ENCODE data around the gene KLHL1.

KLHL1 gene

GRCh38 chr13:69681722-69682121 is 426.5 kb downstream of the KLHL1 start:
- no peaks in the 10 kb centered on the region for H3K27me3 ChIP-seq (ENCODE audit: insufficient read depth, poor library complexity, severe bottlenecking)
- no peak for DNase-seq (ENCODE audit: low read depth in 1 of 2, low spot score in 1 of 2)
- H3K4me3 ChIP-seq (replicated peaks; ENCODE audit: insufficient read depth, low read length): no peak overlapping the region
- TF ChIP-seq SPI1 (IDR thresholded peaks at IDR 0.05; ENCODE audit: borderline replicate concordance, low read depth) (no peak), REST (IDR thresholded peaks at IDR 0.05; ENCODE audit: insufficient replicate concordance, low read depth) (no peak), CTCF (IDR thresholded peaks at IDR 0.05; ENCODE audit: insufficient read depth, low read length) (no peak), POLR2AphosphoS5 (IDR thresholded peaks at IDR 0.05; ENCODE audit: low read depth) (no peak), GABPA (IDR thresholded peaks at IDR 0.05; ENCODE audit: low read depth) (no peak)
- H3K27ac ChIP-seq (replicated peaks): no peak overlapping the region

GRCh38 chr13:69677343-69677742 is 430.9 kb downstream of the KLHL1 start:
- Histone ChIP-seq H3K4me3 (replicated peaks; ENCODE audit: insufficient read depth, low read length) (no peak overlapping the region), H3K27me3 (ENCODE audit: insufficient read depth, poor library complexity, severe bottlenecking) (no peaks in the 10 kb centered on the region), H3K27ac (replicated peaks) (no peak overlapping the region)
- no peak for DNase-seq (ENCODE audit: low read depth in 1 of 2, low spot score in 1 of 2)
- TF ChIP-seq REST (IDR thresholded peaks at IDR 0.05; ENCODE audit: insufficient replicate concordance, low read depth) (no peak), SPI1 (IDR thresholded peaks at IDR 0.05; ENCODE audit: borderline replicate concordance, low read depth) (no peak), GABPA (IDR thresholded peaks at IDR 0.05; ENCODE audit: low read depth) (no peak), CTCF (IDR thresholded peaks at IDR 0.05; ENCODE audit: insufficient read depth, low read length) (no peak), POLR2AphosphoS5 (IDR thresholded peaks at IDR 0.05; ENCODE audit: low read depth) (no peak)

GRCh38 chr13:69676286-69676685 is 432.0 kb downstream of the KLHL1 start:
- Histone ChIP-seq H3K4me3 (replicated peaks; ENCODE audit: insufficient read depth, low read length) (no peak overlapping the region), H3K27ac (replicated peaks) (no peak overlapping the region), H3K27me3 (ENCODE audit: insufficient read depth, poor library complexity, severe bottlenecking) (no peaks in the 10 kb centered on the region)
- no peak for TF ChIP-seq SPI1 (IDR thresholded peaks at IDR 0.05; ENCODE audit: borderline replicate concordance, low read depth)
- TF ChIP-seq CTCF (IDR thresholded peaks at IDR 0.05; ENCODE audit: insufficient read depth, low read length): no peak
- no peak for TF ChIP-seq REST (IDR thresholded peaks at IDR 0.05; ENCODE audit: insufficient replicate concordance, low read depth)
- no peak for TF ChIP-seq POLR2AphosphoS5 (IDR thresholded peaks at IDR 0.05; ENCODE audit: low read depth)
- no peak for TF ChIP-seq GABPA (IDR thresholded peaks at IDR 0.05; ENCODE audit: low read depth)
- no peak for DNase-seq (ENCODE audit: low read depth in 1 of 2, low spot score in 1 of 2)
